HL-60/S4 treated with retinoic acid at 250 ng/mL for 4 days and 3 days (cell line): Measurements from ENCODE around the gene TBXAS1.

Source experiments
- in situ Hi-C: fragments of 300-500 bp; cut with MboI; formaldehyde crosslinking; loops from 2 replicates; pipeline ENCODE4 v1.7.0; 2022; ENCODE audit warnings: low sequenced_read_pairs

Gene TBXAS1

DNA sequence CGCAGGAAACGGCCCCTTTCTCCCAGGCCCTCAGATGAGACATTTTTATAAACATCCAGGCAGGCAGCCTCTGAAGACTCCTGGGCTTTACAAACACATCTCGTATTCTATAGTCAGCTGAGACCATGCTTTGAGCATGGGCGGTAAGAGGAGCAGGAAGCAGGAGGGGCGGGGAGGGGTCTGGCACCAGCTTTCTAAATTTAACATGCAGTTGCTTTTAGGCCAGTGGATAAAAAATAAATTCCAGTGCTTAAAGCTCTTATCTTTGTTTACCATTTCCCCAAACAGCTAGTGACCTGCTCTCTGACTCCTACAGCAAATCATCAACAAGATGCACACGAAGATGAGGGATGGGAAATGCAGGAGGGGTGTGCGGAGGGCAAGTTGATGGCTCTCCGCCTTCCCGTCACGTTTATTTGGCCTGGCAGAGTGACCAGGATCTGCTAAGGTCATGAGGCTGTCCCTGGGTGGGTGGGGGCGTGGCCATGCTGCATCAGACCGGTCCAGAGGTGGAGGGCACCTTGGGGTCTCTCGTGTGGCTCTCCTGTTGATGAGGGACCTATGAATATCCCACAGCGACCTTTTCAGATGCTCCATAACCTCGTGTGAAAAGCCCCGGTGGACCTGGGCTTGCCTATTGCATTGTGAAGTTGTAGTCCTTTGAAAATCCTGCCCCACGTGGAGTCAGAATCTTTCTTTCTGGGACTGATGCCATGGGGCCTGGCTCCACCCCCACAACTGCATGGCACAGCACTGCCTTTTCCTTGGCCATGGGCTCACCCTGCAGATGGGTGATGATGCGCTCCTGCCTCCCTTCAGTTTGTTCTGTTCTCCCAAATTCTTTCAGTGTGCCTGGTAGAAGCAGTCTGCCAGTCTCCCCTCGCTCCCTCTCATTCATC is 166.2 kb downstream of the TBXAS1 start:
- in situ Hi-C loops: no loop called here

DNA sequence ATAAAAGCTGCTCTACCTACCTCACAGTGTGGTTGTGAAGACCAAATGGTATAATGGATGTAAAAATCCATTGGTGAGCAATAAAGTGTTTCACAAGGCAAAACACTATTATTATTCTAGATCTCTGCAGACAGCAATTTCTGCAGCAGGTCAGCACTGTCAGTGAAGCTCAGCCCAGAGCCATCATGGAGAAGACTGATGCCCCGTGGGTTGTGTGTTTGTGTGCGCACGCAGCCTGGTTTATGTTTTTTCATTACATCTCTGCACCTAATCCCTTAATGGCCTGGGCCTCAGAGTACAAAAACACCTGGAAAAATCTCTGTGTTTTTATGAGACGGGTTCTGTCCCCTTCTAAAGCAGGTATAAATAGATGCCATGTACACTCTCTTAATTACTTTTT is 169.5 kb downstream of the TBXAS1 start:
- in situ Hi-C loops: no loop called here

DNA sequence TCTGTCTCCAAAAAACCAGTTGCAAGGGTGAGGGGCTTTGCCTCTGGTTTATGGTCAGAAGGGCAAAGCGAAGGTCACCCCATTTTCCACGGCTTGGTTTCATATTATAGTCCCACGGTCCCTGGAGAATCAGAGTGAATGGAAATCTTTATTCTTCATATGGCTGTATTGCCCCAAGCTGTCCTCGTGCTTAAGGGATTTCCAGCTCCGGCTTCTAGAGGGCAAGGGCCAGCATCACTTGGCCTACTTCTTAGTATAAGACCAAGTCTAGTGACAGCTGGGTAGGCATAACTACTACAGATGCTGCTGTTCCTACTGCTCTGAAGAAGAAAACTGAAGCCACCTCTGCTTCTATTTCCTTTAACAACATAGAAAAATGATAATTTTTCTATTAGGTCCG is 170.5 kb downstream of the TBXAS1 start:
- in situ Hi-C loops: no loop called here

DNA sequence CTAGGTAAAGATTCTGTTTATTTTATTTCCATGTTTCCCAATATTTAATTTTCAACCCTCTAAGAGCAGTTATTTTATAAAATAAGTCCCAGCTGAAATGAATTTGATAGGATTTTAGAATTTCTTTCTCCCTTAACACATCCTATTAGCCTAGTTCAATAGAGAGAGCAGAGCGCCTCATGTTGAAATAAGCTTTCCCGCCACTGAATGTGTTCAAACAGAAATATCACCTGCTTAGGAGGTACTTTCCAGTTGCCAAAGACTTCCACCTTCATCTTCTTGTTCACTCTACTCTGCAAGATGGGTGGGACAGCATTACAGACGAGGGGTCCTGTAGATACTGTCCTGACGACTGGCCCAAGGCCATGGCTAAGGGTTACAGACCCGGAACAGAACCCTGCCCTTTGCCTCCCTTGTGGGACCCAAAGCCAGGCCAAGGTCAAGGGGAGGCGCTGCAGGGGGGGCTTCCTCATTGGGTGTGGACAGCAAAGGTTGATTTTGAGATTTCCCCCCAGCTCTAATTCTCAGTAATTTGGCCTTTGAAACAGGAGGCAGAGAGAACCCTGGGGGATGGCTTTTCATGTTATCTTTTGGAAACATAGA is 171.7 kb downstream of the TBXAS1 start:
- in situ Hi-C loops: loop anchor here (10.0 to 25.0 kb wide), 4 partner anchors 226 to 488 kb away; partner anchors contain the start of genes CLEC2L and HIPK2

DNA sequence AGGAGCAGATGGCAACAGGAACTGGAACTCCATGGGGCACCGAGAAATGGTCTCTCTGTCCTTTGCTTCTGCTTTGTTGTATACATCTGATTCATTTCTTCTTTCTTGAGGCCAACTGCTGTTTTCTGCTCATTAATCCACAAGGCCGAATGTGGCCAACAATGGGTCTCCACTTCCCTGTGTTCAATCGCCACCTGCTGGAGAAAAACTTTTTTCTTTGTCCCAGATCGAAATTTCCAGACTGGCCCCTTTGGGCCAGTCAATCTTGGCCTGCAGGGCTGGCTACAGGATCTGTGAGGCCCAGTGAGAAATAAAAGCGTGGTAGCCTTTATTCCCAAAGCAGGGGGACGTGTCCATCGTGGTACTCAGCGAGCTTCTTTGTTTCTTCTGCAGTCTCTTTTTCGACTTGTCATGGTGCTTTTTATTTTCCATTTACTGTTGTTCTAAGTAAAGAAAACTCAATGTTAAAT is 174.9 kb downstream of the TBXAS1 start:
- in situ Hi-C loops: loop anchor here (10.0 to 25.0 kb wide), 4 partner anchors 229 to 492 kb away; partner anchors contain the start of genes CLEC2L and HIPK2

GRCh38 chr7:140004672-140005071 is 175.6 kb downstream of the TBXAS1 start:
- in situ Hi-C loops: loop anchor here (10.0 to 25.0 kb wide), 4 partner anchors 230 to 492 kb away; partner anchors contain the start of genes CLEC2L and HIPK2

DNA sequence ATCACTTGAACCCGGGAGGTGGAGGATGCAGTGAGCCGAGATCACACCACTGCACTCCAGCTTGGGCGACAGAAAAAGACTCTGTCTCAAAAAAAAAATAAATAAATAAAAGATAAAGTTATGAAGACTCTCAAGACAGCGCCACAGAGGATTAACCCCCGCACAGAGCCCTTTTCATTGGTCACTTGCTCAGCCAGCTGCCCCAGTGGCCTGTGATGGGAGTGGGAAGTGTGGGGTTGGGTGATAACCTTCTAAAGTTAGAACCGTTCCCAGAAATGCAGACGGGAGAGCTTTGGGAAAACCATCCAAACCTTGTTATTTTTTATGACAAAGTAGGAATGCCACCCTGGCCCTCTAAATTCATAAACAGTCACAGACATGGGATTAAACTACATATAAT is 176.3 kb downstream of the TBXAS1 start:
- in situ Hi-C loops: loop anchor here (10.0 to 25.0 kb wide), 4 partner anchors 231 to 493 kb away; partner anchors contain the start of genes CLEC2L and HIPK2

DNA sequence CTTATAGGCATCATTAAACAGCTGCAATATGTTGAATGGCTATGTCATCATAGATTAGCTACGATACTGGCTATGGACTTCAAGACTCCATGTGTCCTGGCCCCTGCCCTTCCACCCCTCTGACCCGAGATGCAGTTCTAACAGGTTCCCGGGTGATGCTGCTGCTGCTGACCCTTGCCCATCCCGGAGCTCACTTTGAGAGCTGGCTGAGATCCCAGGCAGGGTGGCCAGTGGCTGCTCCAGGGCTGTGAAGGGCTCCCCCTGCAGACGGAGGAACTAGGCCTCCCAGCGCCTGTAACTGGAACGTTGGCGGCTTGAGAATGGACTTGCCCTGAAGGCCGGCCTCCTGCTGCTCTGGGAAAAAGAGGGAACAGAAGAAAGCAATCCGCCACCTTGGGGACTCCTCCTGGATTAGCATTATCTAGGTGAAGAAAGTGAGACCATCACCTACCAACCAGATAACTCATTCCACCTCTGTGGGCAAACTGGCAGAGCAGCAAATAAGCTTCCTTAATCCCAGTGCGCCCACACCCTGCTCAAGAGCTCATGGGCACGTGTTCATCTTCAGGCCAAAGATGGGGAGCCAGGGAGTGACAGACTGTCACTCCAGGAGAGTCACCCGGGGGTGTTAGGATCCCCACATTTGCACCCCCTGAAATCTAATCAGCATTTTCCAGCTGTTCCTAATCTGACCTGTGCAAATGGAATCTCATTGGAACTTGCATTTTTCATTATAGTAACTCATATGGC is 176.9 kb downstream of the TBXAS1 start:
- in situ Hi-C loops: loop anchor here (10.0 to 25.0 kb wide), 4 partner anchors 231 to 494 kb away; partner anchors contain the start of genes CLEC2L and HIPK2

GRCh38 chr7:140006600-140006999 is 177.5 kb downstream of the TBXAS1 start:
- in situ Hi-C loops: loop anchor here (10.0 to 25.0 kb wide), 4 partner anchors 232 to 494 kb away; partner anchors contain the start of genes CLEC2L and HIPK2

DNA sequence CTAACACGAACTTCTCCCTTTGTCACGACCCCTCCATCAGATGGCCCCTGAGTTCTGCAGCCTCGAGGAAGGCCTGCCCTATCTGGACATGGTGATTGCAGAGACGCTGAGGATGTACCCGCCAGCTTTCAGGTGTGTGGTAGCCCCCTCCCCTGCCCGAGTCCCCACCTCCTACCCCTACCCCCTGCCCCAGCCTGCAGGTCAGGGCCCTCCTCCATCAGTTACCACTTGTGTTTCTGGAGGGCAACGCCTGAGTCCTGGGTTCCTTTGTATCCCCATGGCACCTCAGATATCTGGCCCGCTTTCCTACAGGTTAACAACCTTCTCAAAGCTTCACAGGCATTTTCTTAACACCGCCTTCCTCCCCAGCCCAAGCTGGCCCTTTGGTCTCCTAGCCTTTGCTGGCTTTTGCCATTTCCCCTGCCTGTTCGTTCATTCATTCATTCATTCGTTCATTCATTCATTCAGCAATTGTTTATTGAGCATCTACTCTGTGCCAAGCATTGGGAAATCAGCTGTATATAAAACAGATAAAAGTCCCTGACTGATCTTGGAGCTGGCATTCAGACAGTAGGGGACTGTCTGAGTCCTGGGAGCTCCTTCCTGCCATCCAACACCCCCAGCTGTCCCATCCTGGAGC is 178.1 kb downstream of the TBXAS1 start:
- in situ Hi-C loops: loop anchor here (10.0 to 25.0 kb wide), 4 partner anchors 232 to 495 kb away; partner anchors contain the start of genes CLEC2L and HIPK2

DNA sequence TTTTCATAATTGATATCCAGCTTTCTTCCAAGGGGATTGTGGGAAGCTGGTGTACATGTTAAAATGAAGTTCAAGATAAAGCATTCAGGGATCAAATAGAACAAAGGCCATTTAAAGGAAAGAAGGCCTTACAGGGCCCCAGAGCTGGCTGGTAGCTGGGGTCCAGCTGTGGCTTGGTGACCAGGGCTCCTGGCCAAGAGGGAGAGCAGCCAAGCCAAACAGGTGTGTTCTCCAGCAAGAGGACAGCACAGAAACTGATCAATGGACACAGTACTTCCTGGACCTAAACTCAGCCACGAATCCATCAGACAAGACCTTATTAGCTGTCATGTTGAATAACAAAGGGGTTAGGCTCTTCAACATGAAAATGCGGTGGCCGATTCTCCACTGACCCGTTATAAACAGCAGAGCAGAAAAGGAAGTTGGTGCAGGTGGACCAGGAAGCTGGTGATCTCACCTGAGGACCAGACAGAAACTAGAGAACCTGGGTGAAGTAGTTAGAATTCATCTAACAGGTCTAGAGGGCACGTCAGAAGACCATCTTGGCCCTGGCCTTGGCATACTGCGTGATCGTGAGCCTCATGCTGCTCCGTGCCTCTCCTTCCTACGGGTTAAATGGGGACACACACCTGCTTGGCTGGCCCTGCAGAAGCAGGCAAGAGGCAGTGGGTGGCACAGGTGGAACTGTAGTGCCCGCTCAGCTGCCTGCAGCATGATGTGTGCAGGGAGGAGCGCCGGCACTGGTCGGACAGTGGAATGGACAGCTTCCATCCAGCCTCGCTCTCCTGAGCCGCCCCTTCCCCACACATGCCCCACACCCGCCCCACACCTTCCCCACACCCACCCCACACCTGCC is 179.9 kb downstream of the TBXAS1 start:
- in situ Hi-C loops: loop anchor here (10.0 to 25.0 kb wide), 4 partner anchors 234 to 497 kb away; partner anchors contain the start of genes CLEC2L and HIPK2

GRCh38 chr7:140009735-140010134 is 180.7 kb downstream of the TBXAS1 start:
- in situ Hi-C loops: loop anchor here (10.0 to 25.0 kb wide), 4 partner anchors 235 to 497 kb away; partner anchors contain the start of genes CLEC2L and HIPK2

GRCh38 chr7:140010194-140010895 is 181.3 kb downstream of the TBXAS1 start:
- in situ Hi-C loops: loop anchor here (25.0 kb wide), 2 partner anchors 327 to 498 kb away; partner anchors contain the start of gene CLEC2L

DNA sequence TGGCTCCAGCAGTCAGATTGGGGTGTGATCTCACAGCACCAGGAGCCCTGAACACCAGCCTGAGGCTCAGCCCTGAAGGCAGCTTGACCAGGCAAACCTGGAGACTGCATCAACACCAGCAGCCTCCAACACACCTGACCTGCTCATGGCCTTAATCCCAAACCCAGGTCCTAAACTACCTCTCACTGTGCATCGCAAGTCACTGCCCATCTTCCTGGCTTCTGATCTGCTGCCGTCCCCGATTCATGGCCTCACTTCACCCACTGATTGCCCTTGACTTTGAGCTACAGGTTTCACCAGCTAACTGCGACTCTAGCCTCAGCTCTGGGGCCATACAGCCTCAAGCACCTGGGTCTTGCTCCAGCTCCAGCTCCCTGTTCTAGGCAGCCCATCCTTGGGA is 184.6 kb downstream of the TBXAS1 start:
- in situ Hi-C loops: loop anchor here (25.0 kb wide), 2 partner anchors 324 to 501 kb away; partner anchors contain the start of gene CLEC2L

DNA sequence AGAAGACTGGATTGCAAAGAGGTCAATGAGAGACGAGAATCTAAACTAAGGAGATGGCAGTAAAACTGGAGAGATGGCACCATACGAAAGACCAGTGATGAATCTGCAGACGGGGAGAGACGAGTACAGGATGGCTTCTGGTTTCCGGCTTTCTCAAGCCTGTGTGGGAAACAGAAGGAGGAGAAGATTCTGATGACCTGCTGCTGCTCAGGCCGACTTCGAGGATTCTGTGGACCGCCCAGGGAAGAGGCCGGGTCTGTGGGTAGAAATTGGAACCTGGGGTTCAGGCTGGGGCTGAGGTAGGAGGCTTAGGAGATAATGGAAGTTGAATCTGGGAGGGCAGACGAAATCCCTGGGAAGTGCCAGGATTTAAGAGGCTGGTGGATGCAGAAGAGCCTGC is 185.1 kb downstream of the TBXAS1 start:
- in situ Hi-C loops: loop anchor here (25.0 kb wide), 2 partner anchors 323 to 502 kb away; partner anchors contain the start of gene CLEC2L

GRCh38 chr7:140015471-140015970 is 186.5 kb downstream of the TBXAS1 start:
- in situ Hi-C loops: loop anchor here (25.0 kb wide), 2 partner anchors 322 to 503 kb away; partner anchors contain the start of gene CLEC2L

DNA sequence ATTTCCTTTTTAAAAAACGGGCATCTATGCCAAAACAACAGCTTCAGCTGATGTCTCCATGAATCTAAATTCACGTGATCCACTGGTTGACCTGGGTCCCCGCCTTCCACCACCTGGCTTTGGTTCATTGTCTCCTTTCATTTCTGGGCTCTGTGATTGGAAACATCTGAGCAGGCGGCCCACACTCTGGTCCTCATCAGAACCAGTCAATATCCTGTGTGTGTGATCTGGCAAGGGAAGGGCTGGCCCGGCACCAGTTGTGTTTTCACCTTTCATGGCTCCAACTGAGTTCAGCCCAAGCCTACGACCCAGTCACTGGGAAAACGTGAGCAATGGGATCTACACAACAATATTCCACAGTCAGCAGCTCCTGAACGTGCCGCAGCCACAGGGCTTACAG is 187.5 kb downstream of the TBXAS1 start:
- in situ Hi-C loops: loop anchor here (25.0 kb wide), 2 partner anchors 321 to 504 kb away; partner anchors contain the start of gene CLEC2L

DNA sequence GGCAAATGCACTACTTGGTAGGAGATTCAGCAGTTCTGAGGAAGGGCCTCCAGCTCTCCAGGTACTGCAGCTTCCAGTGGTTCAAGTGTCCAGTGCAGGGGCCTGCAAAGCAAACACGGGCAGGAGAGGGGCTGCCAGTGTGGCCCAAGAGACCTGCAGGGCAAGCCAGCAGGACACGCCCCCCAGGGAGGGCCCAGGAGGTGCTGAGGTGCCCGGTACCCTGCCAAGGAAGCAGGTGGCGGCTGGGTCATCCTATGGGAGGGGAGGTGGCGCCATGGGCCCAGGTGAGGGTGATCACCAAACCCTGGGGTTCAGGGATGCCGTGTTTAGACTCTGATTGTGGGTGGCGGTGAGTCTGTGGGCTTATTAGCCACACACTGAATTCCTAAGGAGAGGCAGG is 188.0 kb downstream of the TBXAS1 start:
- in situ Hi-C loops: loop anchor here (25.0 kb wide), 2 partner anchors 320 to 505 kb away; partner anchors contain the start of gene CLEC2L
